ENCODE results near the gene HTT. TPM values are rescaled to one million over a fixed set of nuclear protein-coding genes. Genes with fewer than 3 reads are reported as not detected.

Gene HTT
- total and polyA plus RNA-seq, 10 of the 15 experiments (the other 5 are each of a cell fraction or from before 2014, with no cell fraction given), result 3.3 to 113 (median 43.3) TPM

GRCh38 chr4:3211866-3212265, 137.4 kb downstream of the HTT start:
- Histone ChIP-seq H3K9ac (ENCODE audit: control insufficient read depth, insufficient read depth, low read length) (no peak overlapping the region), H3K4me2 (ENCODE audit: control insufficient read depth, insufficient read depth) (no peak overlapping the region), H3K4me1 (ENCODE audit: control insufficient read depth, insufficient read depth, low read length) (no peaks in the 10 kb centered on the region), H3K27ac (ENCODE audit: control insufficient read depth, insufficient read depth) (no peak overlapping the region), H3K36me3 (ENCODE audit: control insufficient read depth in 2 of 2, insufficient read depth in 2 of 2, low read length in 1 of 2) (peaks cover 42 to 55% of the 10 kb centered on the region in 2 experiments), H4K20me1 (ENCODE audit: control insufficient read depth, insufficient read depth) (no peaks in the 10 kb centered on the region), H2AFZ (ENCODE audit: control insufficient read depth, low read depth, low read length) (no peak overlapping the region), H3K9me3 (replicated peaks; ENCODE audit: control insufficient read depth, insufficient read depth, low read length) (no peaks in the 10 kb centered on the region), H3K27me3 (replicated peaks in 1 of 2; ENCODE audit: control insufficient read depth in 2 of 2, insufficient read depth in 2 of 2, low read length in 1 of 2) (no peaks in the 10 kb centered on the region), H3K4me3 (no peak overlapping the region), H3K79me2 (ENCODE audit: control insufficient read depth, insufficient read depth, low read length) (no peaks in the 10 kb centered on the region)
- SMC1A ChIA-PET (ENCODE audit: uncharacterized antibody, unreplicated experiment), result no interaction called here
- WGBS (ENCODE audit: insufficient coverage, insufficient replicate concordance, low lambda C conversion rate, missing lambda C conversion rate), result over 99% methylated on average over 8 of the region's 8 CpGs
- in situ Hi-C loops (cut with MboI), result no loop called here
- FAIRE-seq, result no peak
- no peak for TF ChIP-seq SMAD1 (IDR thresholded peaks at IDR 0.05; ENCODE audit: low read depth, partially characterized antibody)
- TF ChIP-seq IRF3 (IDR thresholded peaks at IDR 0.05), result no peak
- no peak for TF ChIP-seq ZNF24 (IDR thresholded peaks at IDR 0.05)
- TF ChIP-seq PKNOX1 (IDR thresholded peaks at IDR 0.05), result no peak
- TF ChIP-seq SIN3A (IDR thresholded peaks at IDR 0.05; ENCODE audit: low read depth, low read length), result no peak
- TF ChIP-seq HSF1 (IDR thresholded peaks at IDR 0.05; ENCODE audit: low read depth, low read length), result no peak
- TF ChIP-seq TCF7 (IDR thresholded peaks at IDR 0.05; ENCODE audit: borderline replicate concordance), result no peak
- TF ChIP-seq NR2F1 (conservative IDR thresholded peaks at IDR 0.05), result no peak
- TF ChIP-seq RUNX3 (IDR thresholded peaks at IDR 0.05; ENCODE audit: low read length), result no peak
- TF ChIP-seq ZBTB11 (CRISPR knock-in tag; IDR thresholded peaks at IDR 0.05), result no peak
- TF ChIP-seq SREBF1 (IDR thresholded peaks at IDR 0.05; ENCODE audit: low read length), result no peak
- no peak for TF ChIP-seq ATF7 (IDR thresholded peaks at IDR 0.05; ENCODE audit: low read depth)
- TF ChIP-seq FOXM1 (IDR thresholded peaks at IDR 0.05; ENCODE audit: low read depth, low read length), result no peak
- no peak for TF ChIP-seq STAT3 (IDR thresholded peaks at IDR 0.05; ENCODE audit: low read depth, low read length)
- no peak for TF ChIP-seq ZZZ3 (IDR thresholded peaks at IDR 0.05; ENCODE audit: control insufficient read depth, insufficient read length, low read depth)
- TF ChIP-seq ELK1 (IDR thresholded peaks at IDR 0.05; ENCODE audit: low read depth, low read length), result no peak
- no peak for TF ChIP-seq MEF2A (IDR thresholded peaks at IDR 0.05; ENCODE audit: insufficient read depth, low read depth, low read length)
- no peak for TF ChIP-seq POLR2AphosphoS5 (IDR thresholded peaks at IDR 0.05; ENCODE audit: low read length)
- TF ChIP-seq NR2C2 (IDR thresholded peaks at IDR 0.05; ENCODE audit: borderline replicate concordance, control insufficient read depth, insufficient read length, low read depth), result no peak
- ATAC-seq, result no peak
- intact Hi-C loops (cut with micrococcal nuclease; ENCODE audit: unreplicated experiment), result no loop called here
- POLR2A ChIA-PET, result interaction anchor here (0.6 kb wide), 1 partner anchor 22 kb away, joined by 4 read pairs; no protein-coding TSS in a partner anchor
- no TSS peak for BruUV-seq (replicated peaks)
- RAD21 ChIA-PET (ENCODE audit: unreplicated experiment), result no interaction called here
- CTCF ChIA-PET, result interaction anchor here (0.7 to 1.7 kb wide), 3 partner anchors 10 to 234 kb away, joined by 3 to 5 read pairs (median 4); no protein-coding TSS in a partner anchor
- no peak for DNase-seq (ENCODE audit: low read depth, low spot score)

All from GM12878 (cell line).